Panc1 (cell line): ENCODE data around the gene DDX1. TPM values are rescaled to one million over a fixed set of nuclear protein-coding genes. Genes with fewer than 3 reads are reported as not detected.
"Not testable (repeated sequence)": the region's sequence is repeated elsewhere in the genome, so short reads cannot be mapped to it uniquely, and the experiment has no call there.

Source experiments
- ATAC-seq: fragments of 200-7000 bp; cut with Tn5 transposase; 2 replicates; pipeline ENCODE4 v1.9.1; 2020; ENCODE audit warnings: mild to moderate bottlenecking, moderate library complexity
- BruUV-seq: library from RNA; stranded (reverse); fragments of 400-500 nt; replicated peaks from 2 replicates; lab custom pipeline; 2021; lab: Mats Ljungman, UMichigan
- CTCF ChIA-PET: fragments of 300-600 bp; sonication (Branson Sonifier 250); formaldehyde crosslinking; loops from one replicate; lab custom pipeline; 2022; ENCODE audit warnings: antibody characterized with exemption; lab: Charles Lee
- POLR2A ChIA-PET: fragments of 300-600 bp; sonication (Branson Sonifier 250); formaldehyde crosslinking; loops from one replicate; lab custom pipeline; 2022; ENCODE audit warnings: antibody characterized with exemption; lab: Charles Lee
- DNase-seq: peaks from one replicate; pipeline ENCODE4 v3.0.0-alpha.2; 2010; ENCODE audit warnings: low read depth, low spot score
- H3K27ac ChIP-seq: 2 replicates; pipeline ENCODE4 v1.5.1; 2011; ENCODE audit warnings: mild to moderate bottlenecking, low read length, inconsistent platforms
- H3K27me3 ChIP-seq: fragments of 200-500 bp; sonication (Bioruptor generic); 2 replicates; pipeline ENCODE4 v1.6.0; 2014; ENCODE audit warnings: low read length, inconsistent platforms; ENCODE audit not compliant: control insufficient read depth, insufficient read depth
- H3K36me3 ChIP-seq: fragments of 200-500 bp; sonication (Bioruptor generic); 2 replicates; pipeline ENCODE4 v1.5.1; 2014; ENCODE audit warnings: inconsistent platforms, mild to moderate bottlenecking, low read length, moderate library complexity; ENCODE audit not compliant: control insufficient read depth, insufficient read depth
- H3K4me1 ChIP-seq: 2 replicates; pipeline ENCODE4 v1.5.1; 2011; ENCODE audit warnings: inconsistent platforms, mild to moderate bottlenecking, low read length, moderate library complexity; ENCODE audit not compliant: control insufficient read depth, insufficient read depth
- H3K4me3 ChIP-seq, 2 experiments: 2 replicates each; pipeline ENCODE4 v1.5.1; 2011 to 2012; ENCODE audit warnings: low read depth in 2 of 2, low read length in 2 of 2, mild to moderate bottlenecking in 2 of 2, inconsistent platforms in 1 of 2, moderate library complexity in 1 of 2
- H3K9me3 ChIP-seq: fragments of 200-500 bp; sonication (Bioruptor generic); 2 replicates; pipeline ENCODE4 v1.5.1; 2014; ENCODE audit warnings: low read depth, mild to moderate bottlenecking, inconsistent platforms, low read length, moderate library complexity; ENCODE audit not compliant: control insufficient read depth, insufficient read depth
- POLR2AphosphoS5 ChIP-seq: IDR thresholded peaks from 2 replicates; pipeline ENCODE4 v1.6.1; 2012; ENCODE audit warnings: mild to moderate bottlenecking, low read depth, low read length, moderate library complexity
- SIN3A ChIP-seq: IDR thresholded peaks from 2 replicates; pipeline ENCODE4 v1.6.1; 2012; ENCODE audit warnings: low read depth, mild to moderate bottlenecking, low read length, moderate library complexity, borderline replicate concordance; ENCODE audit not compliant: insufficient read depth
- TCF7L2 ChIP-seq: IDR thresholded peaks from 2 replicates; pipeline ENCODE4 v1.6.1; 2011; ENCODE audit warnings: mild to moderate bottlenecking, low read depth, low read length, inconsistent platforms
- in situ Hi-C: cut with HindIII; loops from 2 replicates; pipeline ENCODE4 v1.10.0; 2016; ENCODE audit warnings: low sequenced_read_pairs, low pct_unique_long_range_greater_than_20kb
- intact Hi-C: fragments of 100-400 bp; cut with micrococcal nuclease; formaldehyde crosslinking; loops from one replicate; pipeline ENCODE4 v1.10.0; 2022; ENCODE audit not compliant: unreplicated experiment
- total RNA-seq: library from RNA; stranded (reverse); gene quantifications from one replicate; pipeline ENCODE4 v1.2.1, GENCODE V29; 2021; ENCODE audit not compliant: unreplicated experiment
- TF ChIP-seq, protein P1 (sequence below): fragments of 450-650 bp; IDR thresholded peaks from 2 replicates; pipeline ENCODE4 v1.5.1; 2017; ENCODE audit warnings: mild to moderate bottlenecking
- TF ChIP-seq, protein P2 (sequence below), 2 experiments: IDR thresholded peaks; 2 replicates each; pipeline ENCODE4 v1.6.1; 2011 to 2012; ENCODE audit warnings: low read depth in 2 of 2, control low read depth in 1 of 2, low read length in 1 of 2, mild to moderate bottlenecking in 1 of 2, moderate library complexity in 1 of 2; ENCODE audit not compliant: insufficient read depth in 1 of 2

The DDX1 gene
- total RNA-seq, 1 experiment from 2014 or later = 102 TPM

GRCh38 chr2:15620340-15620739 lies 28.7 kb downstream of the DDX1 start:
- H3K36me3 ChIP-seq = peaks cover 58% of the 10 kb centered on the region
- DNase-seq = no peak
- no peak overlapping the region for H3K4me3 ChIP-seq
- H3K4me1 ChIP-seq = no peaks in the 10 kb centered on the region
- H3K27ac ChIP-seq = no peak overlapping the region
- POLR2A ChIA-PET = no interaction called here
- BruUV-seq = no TSS peak
- H3K9me3 ChIP-seq = no peaks in the 10 kb centered on the region
- no peak for ATAC-seq
- intact Hi-C loops = no loop called here
- in situ Hi-C loops = no loop called here
- CTCF ChIA-PET = no interaction called here
- no peaks in the 10 kb centered on the region for H3K27me3 ChIP-seq
- no peak for TF ChIP-seq POLR2AphosphoS5
- TF ChIP-seq SIN3A = no peak

DNA sequence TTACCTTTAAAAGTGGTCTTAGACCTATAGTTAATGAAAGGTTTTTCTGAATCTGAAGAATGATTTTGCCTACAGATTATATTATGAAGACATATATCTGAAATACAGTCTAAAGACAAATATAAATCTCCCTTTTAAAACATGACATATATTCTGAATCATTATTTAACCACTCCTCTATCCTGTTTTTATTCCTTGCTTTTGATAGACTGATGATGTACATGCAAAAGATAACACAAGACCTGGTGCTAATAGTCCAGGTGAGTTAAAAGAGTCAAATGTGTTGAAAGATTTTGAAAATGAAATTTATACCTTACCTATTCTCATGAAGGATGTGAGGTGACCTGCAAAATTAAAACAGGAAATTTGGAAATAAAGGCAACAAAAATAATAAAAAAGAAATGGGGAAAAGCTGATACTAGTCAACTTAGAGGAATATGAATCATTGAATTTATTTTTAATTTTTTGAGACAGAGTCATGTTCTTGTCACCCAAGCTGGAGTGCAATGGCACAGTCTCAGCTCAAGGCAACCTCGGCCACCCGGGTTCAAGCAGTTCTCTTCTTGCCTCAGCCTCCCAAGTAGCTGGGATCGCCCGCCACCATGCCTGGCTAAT lies 29.3 kb downstream of the DDX1 start:
- no peak for ATAC-seq
- in situ Hi-C loops (no loop called here), intact Hi-C loops (no loop called here)
- no TSS peak for BruUV-seq
- ChIA-PET POLR2A (no interaction called here), CTCF (no interaction called here)
- Histone ChIP-seq H3K27me3 (no peaks in the 10 kb centered on the region), H3K36me3 (peaks cover 60% of the 10 kb centered on the region), H3K9me3 (no peaks in the 10 kb centered on the region), H3K4me3 (no peak overlapping the region), H3K4me1 (no peaks in the 10 kb centered on the region), H3K27ac (no peak overlapping the region)
- DNase-seq = no peak
- no peak for TF ChIP-seq SIN3A
- TF ChIP-seq, protein P1, sequence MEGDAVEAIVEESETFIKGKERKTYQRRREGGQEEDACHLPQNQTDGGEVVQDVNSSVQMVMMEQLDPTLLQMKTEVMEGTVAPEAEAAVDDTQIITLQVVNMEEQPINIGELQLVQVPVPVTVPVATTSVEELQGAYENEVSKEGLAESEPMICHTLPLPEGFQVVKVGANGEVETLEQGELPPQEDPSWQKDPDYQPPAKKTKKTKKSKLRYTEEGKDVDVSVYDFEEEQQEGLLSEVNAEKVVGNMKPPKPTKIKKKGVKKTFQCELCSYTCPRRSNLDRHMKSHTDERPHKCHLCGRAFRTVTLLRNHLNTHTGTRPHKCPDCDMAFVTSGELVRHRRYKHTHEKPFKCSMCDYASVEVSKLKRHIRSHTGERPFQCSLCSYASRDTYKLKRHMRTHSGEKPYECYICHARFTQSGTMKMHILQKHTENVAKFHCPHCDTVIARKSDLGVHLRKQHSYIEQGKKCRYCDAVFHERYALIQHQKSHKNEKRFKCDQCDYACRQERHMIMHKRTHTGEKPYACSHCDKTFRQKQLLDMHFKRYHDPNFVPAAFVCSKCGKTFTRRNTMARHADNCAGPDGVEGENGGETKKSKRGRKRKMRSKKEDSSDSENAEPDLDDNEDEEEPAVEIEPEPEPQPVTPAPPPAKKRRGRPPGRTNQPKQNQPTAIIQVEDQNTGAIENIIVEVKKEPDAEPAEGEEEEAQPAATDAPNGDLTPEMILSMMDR = no peak
- TF ChIP-seq, protein P2, sequence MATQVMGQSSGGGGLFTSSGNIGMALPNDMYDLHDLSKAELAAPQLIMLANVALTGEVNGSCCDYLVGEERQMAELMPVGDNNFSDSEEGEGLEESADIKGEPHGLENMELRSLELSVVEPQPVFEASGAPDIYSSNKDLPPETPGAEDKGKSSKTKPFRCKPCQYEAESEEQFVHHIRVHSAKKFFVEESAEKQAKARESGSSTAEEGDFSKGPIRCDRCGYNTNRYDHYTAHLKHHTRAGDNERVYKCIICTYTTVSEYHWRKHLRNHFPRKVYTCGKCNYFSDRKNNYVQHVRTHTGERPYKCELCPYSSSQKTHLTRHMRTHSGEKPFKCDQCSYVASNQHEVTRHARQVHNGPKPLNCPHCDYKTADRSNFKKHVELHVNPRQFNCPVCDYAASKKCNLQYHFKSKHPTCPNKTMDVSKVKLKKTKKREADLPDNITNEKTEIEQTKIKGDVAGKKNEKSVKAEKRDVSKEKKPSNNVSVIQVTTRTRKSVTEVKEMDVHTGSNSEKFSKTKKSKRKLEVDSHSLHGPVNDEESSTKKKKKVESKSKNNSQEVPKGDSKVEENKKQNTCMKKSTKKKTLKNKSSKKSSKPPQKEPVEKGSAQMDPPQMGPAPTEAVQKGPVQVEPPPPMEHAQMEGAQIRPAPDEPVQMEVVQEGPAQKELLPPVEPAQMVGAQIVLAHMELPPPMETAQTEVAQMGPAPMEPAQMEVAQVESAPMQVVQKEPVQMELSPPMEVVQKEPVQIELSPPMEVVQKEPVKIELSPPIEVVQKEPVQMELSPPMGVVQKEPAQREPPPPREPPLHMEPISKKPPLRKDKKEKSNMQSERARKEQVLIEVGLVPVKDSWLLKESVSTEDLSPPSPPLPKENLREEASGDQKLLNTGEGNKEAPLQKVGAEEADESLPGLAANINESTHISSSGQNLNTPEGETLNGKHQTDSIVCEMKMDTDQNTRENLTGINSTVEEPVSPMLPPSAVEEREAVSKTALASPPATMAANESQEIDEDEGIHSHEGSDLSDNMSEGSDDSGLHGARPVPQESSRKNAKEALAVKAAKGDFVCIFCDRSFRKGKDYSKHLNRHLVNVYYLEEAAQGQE (IDR thresholded peaks at IDR 0.05; ENCODE audit: insufficient read depth in 1 of 2, low read depth in 2 of 2, low read length in 1 of 2) = no peak
- TF ChIP-seq TCF7L2 = no peak
- no peak for TF ChIP-seq POLR2AphosphoS5

- H3K4me1 ChIP-seq, H3K9me3 ChIP-seq, intact Hi-C loops, CTCF ChIA-PET, in situ Hi-C loops, H3K27me3 ChIP-seq, POLR2A ChIA-PET, BruUV-seq, H3K4me3 ChIP-seq, DNase-seq, H3K27ac ChIP-seq, ATAC-seq: not testable (repeated sequence)
- peaks cover 58% of the 10 kb centered on the region for H3K36me3 ChIP-seq
These were observed 29.8 kb downstream of the DDX1 start for GRCh38 chr2:15621472-15621870.
